K562 (cell line): Measurements from ENCODE around the gene KMT2E. TPM values are rescaled to one million over a fixed set of nuclear protein-coding genes. Genes with fewer than 3 reads are reported as not detected.

Experiments
- ATF7 ChIP-seq: fragments of 450-650 bp; IDR thresholded peaks from 2 replicates; pipeline ENCODE4 v1.7.1; 2014; ENCODE audit warnings: mild to moderate bottlenecking, moderate library complexity
- BACH1 ChIP-seq: fragments of 200-800 bp; sonication (Bioruptor generic); IDR thresholded peaks from 2 replicates; pipeline ENCODE4 v1.6.1; 2016; ENCODE audit warnings: missing genetic modification characterization, missing compliant biosample characterization
- BMI1 ChIP-seq: fragments of 150-350 bp; IDR thresholded peaks from 2 replicates; pipeline ENCODE4 v1.6.1; 2014; ENCODE audit warnings: low read length
- CC2D1A ChIP-seq: fragments of 450-650 bp; IDR thresholded peaks from 2 replicates; pipeline ENCODE4 v1.6.1; 2017; ENCODE audit warnings: mild to moderate bottlenecking
- FOXP1 ChIP-seq: sonication (generic); formaldehyde crosslinking; IDR thresholded peaks from 2 replicates; pipeline ENCODE4 v1.8.0; 2022; ENCODE audit warnings: mild to moderate bottlenecking, missing genetic modification reagents
- HMG20A ChIP-seq: fragments of 450-650 bp; formaldehyde crosslinking; conservative IDR thresholded peaks from 2 replicates; pipeline ENCODE4 v1.4.0; 2020; ENCODE audit warnings: mild to moderate bottlenecking, mixed read lengths
- HMG20B ChIP-seq: fragments of 250-450 bp; sonication (Bioruptor Pico); IDR thresholded peaks from 2 replicates; pipeline ENCODE4 v1.5.0; 2021; ENCODE audit warnings: mild to moderate bottlenecking
- HMGN3 ChIP-seq: IDR thresholded peaks from 2 replicates; pipeline ENCODE4 v1.6.1; 2011; ENCODE audit warnings: borderline replicate concordance, low read depth, mild to moderate bottlenecking, mixed read lengths, low read length; ENCODE audit not compliant: insufficient read length; ENCODE audit errors: extremely low read depth
- ILF3 ChIP-seq: fragments of 450-650 bp; IDR thresholded peaks from 2 replicates; pipeline ENCODE4 v1.6.1; 2018; ENCODE audit warnings: antibody characterized with exemption, mild to moderate bottlenecking, moderate library complexity, borderline replicate concordance
- KLF1 ChIP-seq: fragments of 450-650 bp; IDR thresholded peaks from 2 replicates; pipeline ENCODE4 v1.6.1; 2016; ENCODE audit warnings: missing genetic modification characterization, missing compliant biosample characterization
- LEF1 ChIP-seq: fragments of 450-650 bp; IDR thresholded peaks from 2 replicates; pipeline ENCODE4 v1.6.1; 2016; ENCODE audit warnings: mild to moderate bottlenecking
- MCM5 ChIP-seq: fragments of 450-650 bp; IDR thresholded peaks from 2 replicates; pipeline ENCODE4 v1.6.1; 2016; ENCODE audit warnings: low read depth
- MECOM ChIP-seq: fragments of 250-450 bp; sonication (Bioruptor Pico); IDR thresholded peaks from 2 replicates; pipeline ENCODE4 v1.8.0; 2022; ENCODE audit warnings: inconsistent platforms
- MTA2 ChIP-seq: fragments of 450-650 bp; IDR thresholded peaks from 2 replicates; pipeline ENCODE4 v1.6.1; 2016; ENCODE audit warnings: low read depth
- NBN ChIP-seq: fragments of 450-650 bp; IDR thresholded peaks from 2 replicates; pipeline ENCODE4 v1.6.1; 2016; ENCODE audit warnings: low read depth, mild to moderate bottlenecking
- NONO ChIP-seq, 2 experiments: fragments of 200-400 bp in 1 of 2; fragments of 450-650 bp in 1 of 2; formaldehyde crosslinking in 1 of 2; IDR thresholded peaks; 2 replicates each; pipeline ENCODE4 v1.6.1; 2017; ENCODE audit warnings: low read depth in 2 of 2, mild to moderate bottlenecking in 2 of 2, moderate library complexity in 2 of 2, low read length in 1 of 2
- RBM15 ChIP-seq: fragments of 200-400 bp; formaldehyde crosslinking; IDR thresholded peaks from 2 replicates; pipeline ENCODE4 v1.6.1; 2018; ENCODE audit warnings: mild to moderate bottlenecking, low read length, moderate library complexity; ENCODE audit not compliant: insufficient read depth
- RFX1 ChIP-seq: fragments of 450-650 bp; IDR thresholded peaks from 2 replicates; pipeline ENCODE4 v1.6.1; 2016; ENCODE audit warnings: mild to moderate bottlenecking, moderate library complexity
- SMARCE1 ChIP-seq: fragments of 450-650 bp; IDR thresholded peaks from 2 replicates; pipeline ENCODE4 v1.7.1; 2016; ENCODE audit warnings: mild to moderate bottlenecking
- SNIP1 ChIP-seq: fragments of 450-650 bp; IDR thresholded peaks from 2 replicates; pipeline ENCODE4 v1.7.1; 2017; ENCODE audit warnings: low read depth, mild to moderate bottlenecking
- ZBTB8A ChIP-seq: fragments of 450-650 bp; IDR thresholded peaks from 2 replicates; pipeline ENCODE4 v1.6.1; 2018; ENCODE audit warnings: mild to moderate bottlenecking, moderate library complexity; ENCODE audit not compliant: partially characterized antibody
- ZNF146 ChIP-seq: IDR thresholded peaks from one replicate; pipeline ENCODE4 v1.6.1; 2018; ENCODE audit warnings: missing compliant biosample characterization; ENCODE audit not compliant: unreplicated experiment
- ZNF165 ChIP-seq: fragments of 250-450 bp; sonication (Bioruptor Pico); IDR thresholded peaks from 2 replicates; pipeline ENCODE4 v1.4.0; 2020; ENCODE audit warnings: borderline replicate concordance
- ZNF24 ChIP-seq: fragments of 450-650 bp; IDR thresholded peaks from 2 replicates; pipeline ENCODE4 v1.6.1; 2016
- ZNF436 ChIP-seq: fragments of 250-450, 450-650 bp; sonication (Bioruptor Pico); formaldehyde crosslinking; IDR thresholded peaks from 2 replicates; pipeline ENCODE4 v1.7.0; 2020; ENCODE audit warnings: mild to moderate bottlenecking
- ZNF695 ChIP-seq: fragments of 450-650 bp; formaldehyde crosslinking; IDR thresholded peaks from 2 replicates; pipeline ENCODE4 v1.4.0; 2020; ENCODE audit warnings: mild to moderate bottlenecking, moderate library complexity
- ZNF778 ChIP-seq: fragments of 450-650 bp; formaldehyde crosslinking; IDR thresholded peaks from 2 replicates; pipeline ENCODE4 v1.4.0; 2020; ENCODE audit warnings: mild to moderate bottlenecking, moderate library complexity
- polyA plus RNA-seq, 8 experiments: library from polyadenylated mRNA; depleted of rRNA in 4 of 8; stranded (reverse) in 5 of 8; unstranded in 3 of 8; fragments of >200 nt; fragmentation: Nextera tagmentation in 2 of 8; fragmentation: Illumina TruSeq in 1 of 8; extraction: Ambion mirVana in 2 of 8; extraction: Trizol in 1 of 8; gene quantifications; 2 replicates each; pipeline versions ENCODE4 v1.2.1 to v1.2.3, GENCODE V29; 2011 to 2014; ENCODE audit warnings: inconsistent platforms in 1 of 8, missing spikeins in 1 of 8
- total RNA-seq, 7 experiments: library from RNA; depleted of rRNA in 6 of 7; stranded (reverse); fragments of >200 nt in 6 of 7; fragmentation: Illumina TruSeq in 2 of 7; extraction: Trizol in 2 of 7; gene quantifications; 2 replicates each; pipeline versions ENCODE4 v1.2.1 to v1.2.3, GENCODE V29; 2011 to 2021; ENCODE audit warnings: low replicate concordance in 1 of 7
- TF ChIP-seq, protein P1 (sequence below): IDR thresholded peaks from 3 replicates; pipeline ENCODE4 v1.6.1; 2011; ENCODE audit warnings: borderline replicate concordance, mild to moderate bottlenecking, moderate library complexity; ENCODE audit not compliant: insufficient read length; ENCODE audit errors: extremely low read depth
- TF ChIP-seq, protein P2 (sequence below): fragments of 450-650 bp; formaldehyde crosslinking; IDR thresholded peaks from 2 replicates; pipeline ENCODE4 v1.4.0; 2020; ENCODE audit warnings: mild to moderate bottlenecking, moderate library complexity

KMT2E gene
- total and polyA plus RNA-seq, 9 of the 15 experiments (the other 6 are each of a cell fraction or from before 2014, with no cell fraction given), result 8.9 to 55.3 (median 38.1) TPM

DNA sequence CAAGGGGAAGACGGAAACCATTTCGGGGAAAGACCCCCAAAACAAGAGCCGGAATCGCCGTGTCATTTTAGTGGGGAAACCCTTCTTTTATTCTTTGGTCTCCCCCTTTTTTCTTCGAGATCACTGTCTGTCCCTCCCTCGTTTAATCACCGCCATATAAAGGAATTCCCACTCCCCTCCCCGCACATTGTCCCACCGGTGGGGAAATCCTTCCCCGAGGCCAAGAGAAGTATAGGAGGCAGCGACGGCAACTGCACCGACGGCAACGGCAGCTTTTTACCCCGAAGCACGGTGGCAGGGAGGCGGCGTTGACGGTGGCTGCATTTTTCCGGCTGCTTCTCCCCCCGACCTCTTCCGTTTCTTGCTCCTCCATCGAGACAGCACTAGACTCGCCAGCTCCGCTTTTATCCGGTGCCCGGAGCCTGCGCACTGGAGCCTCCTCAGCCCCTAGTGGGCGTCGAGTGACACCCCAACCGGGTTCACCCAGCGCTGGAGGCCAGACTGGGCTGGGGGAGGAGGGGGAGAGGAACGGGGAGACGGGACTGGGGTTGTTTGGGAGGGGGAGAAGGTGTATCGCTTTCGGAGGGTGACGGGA lies 687 bp upstream of the KMT2E start (continued):
- TF ChIP-seq SMARCE1 (peak; percentile 54), BACH1 (tag) (no peak), ZNF436 (CRISPR knock-in tag) (peak; percentile 63), BMI1 (peak; percentile 32; the same call in 1 of the 2 replicates), MTA2 (peak; percentile 26), ZNF146 (no peak), ZNF695 (CRISPR knock-in tag) (no peak; the same call in none of the 2 replicates), NONO (IDR thresholded peaks at IDR 0.05; ENCODE audit: low read depth in 2 of 2, low read length in 1 of 2) (no peak; a peak in 1 of 4 replicates), NBN (peak; percentile 31), MCM5 (no peak), MECOM (CRISPR knock-in tag) (no peak), LEF1 (peak; percentile 90), HMG20A (CRISPR knock-in tag) (0 out of 2 replicates have a peak, but pooled peaks have one; percentile 74), HMGN3 (no peak), RBM15 (0 out of 2 replicates have a peak, but pooled peaks have one; percentile 33), ZNF778 (CRISPR knock-in tag) (no peak), ZBTB8A (no peak), ATF7 (no peak), KLF1 (no peak), ZNF165 (CRISPR knock-in tag) (peak; percentile 34; the same call in 1 of the 2 replicates), CC2D1A (no peak), FOXP1 (peak; percentile 98; the same call in 1 of the 2 replicates), ZNF24 (no peak), ILF3 (no peak), HMG20B (CRISPR knock-in tag) (peak; percentile 93; the same call in 1 of the 2 replicates), SNIP1 (peak; percentile 70; the same call in 1 of the 2 replicates), RFX1 (no peak)
- TF ChIP-seq, protein P1, sequence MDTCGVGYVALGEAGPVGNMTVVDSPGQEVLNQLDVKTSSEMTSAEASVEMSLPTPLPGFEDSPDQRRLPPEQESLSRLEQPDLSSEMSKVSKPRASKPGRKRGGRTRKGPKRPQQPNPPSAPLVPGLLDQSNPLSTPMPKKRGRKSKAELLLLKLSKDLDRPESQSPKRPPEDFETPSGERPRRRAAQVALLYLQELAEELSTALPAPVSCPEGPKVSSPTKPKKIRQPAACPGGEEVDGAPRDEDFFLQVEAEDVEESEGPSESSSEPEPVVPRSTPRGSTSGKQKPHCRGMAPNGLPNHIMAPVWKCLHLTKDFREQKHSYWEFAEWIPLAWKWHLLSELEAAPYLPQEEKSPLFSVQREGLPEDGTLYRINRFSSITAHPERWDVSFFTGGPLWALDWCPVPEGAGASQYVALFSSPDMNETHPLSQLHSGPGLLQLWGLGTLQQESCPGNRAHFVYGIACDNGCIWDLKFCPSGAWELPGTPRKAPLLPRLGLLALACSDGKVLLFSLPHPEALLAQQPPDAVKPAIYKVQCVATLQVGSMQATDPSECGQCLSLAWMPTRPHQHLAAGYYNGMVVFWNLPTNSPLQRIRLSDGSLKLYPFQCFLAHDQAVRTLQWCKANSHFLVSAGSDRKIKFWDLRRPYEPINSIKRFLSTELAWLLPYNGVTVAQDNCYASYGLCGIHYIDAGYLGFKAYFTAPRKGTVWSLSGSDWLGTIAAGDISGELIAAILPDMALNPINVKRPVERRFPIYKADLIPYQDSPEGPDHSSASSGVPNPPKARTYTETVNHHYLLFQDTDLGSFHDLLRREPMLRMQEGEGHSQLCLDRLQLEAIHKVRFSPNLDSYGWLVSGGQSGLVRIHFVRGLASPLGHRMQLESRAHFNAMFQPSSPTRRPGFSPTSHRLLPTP, result no peak
- TF ChIP-seq, protein P2, sequence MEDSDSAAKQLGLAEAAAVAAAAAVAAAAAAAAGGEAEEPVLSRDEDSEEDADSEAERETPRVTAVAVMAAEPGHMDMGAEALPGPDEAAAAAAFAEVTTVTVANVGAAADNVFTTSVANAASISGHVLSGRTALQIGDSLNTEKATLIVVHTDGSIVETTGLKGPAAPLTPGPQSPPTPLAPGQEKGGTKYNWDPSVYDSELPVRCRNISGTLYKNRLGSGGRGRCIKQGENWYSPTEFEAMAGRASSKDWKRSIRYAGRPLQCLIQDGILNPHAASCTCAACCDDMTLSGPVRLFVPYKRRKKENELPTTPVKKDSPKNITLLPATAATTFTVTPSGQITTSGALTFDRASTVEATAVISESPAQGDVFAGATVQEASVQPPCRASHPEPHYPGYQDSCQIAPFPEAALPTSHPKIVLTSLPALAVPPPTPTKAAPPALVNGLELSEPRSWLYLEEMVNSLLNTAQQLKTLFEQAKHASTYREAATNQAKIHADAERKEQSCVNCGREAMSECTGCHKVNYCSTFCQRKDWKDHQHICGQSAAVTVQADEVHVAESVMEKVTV (CRISPR knock-in tag), result peak; percentile 5; the same call in 1 of the 2 replicates
